ENCODE data around the gene PLCD3.

GRCh38 chr17:45128331-45128730 lies 4.0 kb downstream of the PLCD3 start:
- TF ChIP-seq ZNF225 (CRISPR knock-in tag; IDR thresholded peaks at IDR 0.05) (no peak), HNRNPL (IDR thresholded peaks at IDR 0.05; ENCODE audit: low read depth, low read length) (peak; percentile 92; the same call in 1 of the 2 replicates), ZFP36 (IDR thresholded peaks at IDR 0.05; ENCODE audit: borderline replicate concordance, low read depth, low read length, partially characterized antibody) (no peak), TEAD3 (CRISPR knock-in tag; optimal IDR thresholded peaks at IDR 0.05; ENCODE audit: borderline replicate concordance) (no peak)
- TF ChIP-seq, protein P1, sequence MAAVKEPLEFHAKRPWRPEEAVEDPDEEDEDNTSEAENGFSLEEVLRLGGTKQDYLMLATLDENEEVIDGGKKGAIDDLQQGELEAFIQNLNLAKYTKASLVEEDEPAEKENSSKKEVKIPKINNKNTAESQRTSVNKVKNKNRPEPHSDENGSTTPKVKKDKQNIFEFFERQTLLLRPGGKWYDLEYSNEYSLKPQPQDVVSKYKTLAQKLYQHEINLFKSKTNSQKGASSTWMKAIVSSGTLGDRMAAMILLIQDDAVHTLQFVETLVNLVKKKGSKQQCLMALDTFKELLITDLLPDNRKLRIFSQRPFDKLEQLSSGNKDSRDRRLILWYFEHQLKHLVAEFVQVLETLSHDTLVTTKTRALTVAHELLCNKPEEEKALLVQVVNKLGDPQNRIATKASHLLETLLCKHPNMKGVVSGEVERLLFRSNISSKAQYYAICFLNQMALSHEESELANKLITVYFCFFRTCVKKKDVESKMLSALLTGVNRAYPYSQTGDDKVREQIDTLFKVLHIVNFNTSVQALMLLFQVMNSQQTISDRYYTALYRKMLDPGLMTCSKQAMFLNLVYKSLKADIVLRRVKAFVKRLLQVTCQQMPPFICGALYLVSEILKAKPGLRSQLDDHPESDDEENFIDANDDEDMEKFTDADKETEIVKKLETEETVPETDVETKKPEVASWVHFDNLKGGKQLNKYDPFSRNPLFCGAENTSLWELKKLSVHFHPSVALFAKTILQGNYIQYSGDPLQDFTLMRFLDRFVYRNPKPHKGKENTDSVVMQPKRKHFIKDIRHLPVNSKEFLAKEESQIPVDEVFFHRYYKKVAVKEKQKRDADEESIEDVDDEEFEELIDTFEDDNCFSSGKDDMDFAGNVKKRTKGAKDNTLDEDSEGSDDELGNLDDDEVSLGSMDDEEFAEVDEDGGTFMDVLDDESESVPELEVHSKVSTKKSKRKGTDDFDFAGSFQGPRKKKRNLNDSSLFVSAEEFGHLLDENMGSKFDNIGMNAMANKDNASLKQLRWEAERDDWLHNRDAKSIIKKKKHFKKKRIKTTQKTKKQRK (IDR thresholded peaks at IDR 0.05; ENCODE audit: low read length): no peak
- TF ChIP-seq, protein P2, sequence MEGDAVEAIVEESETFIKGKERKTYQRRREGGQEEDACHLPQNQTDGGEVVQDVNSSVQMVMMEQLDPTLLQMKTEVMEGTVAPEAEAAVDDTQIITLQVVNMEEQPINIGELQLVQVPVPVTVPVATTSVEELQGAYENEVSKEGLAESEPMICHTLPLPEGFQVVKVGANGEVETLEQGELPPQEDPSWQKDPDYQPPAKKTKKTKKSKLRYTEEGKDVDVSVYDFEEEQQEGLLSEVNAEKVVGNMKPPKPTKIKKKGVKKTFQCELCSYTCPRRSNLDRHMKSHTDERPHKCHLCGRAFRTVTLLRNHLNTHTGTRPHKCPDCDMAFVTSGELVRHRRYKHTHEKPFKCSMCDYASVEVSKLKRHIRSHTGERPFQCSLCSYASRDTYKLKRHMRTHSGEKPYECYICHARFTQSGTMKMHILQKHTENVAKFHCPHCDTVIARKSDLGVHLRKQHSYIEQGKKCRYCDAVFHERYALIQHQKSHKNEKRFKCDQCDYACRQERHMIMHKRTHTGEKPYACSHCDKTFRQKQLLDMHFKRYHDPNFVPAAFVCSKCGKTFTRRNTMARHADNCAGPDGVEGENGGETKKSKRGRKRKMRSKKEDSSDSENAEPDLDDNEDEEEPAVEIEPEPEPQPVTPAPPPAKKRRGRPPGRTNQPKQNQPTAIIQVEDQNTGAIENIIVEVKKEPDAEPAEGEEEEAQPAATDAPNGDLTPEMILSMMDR (CRISPR knock-in tag; IDR thresholded peaks at IDR 0.05): no peak
